Hematopoietic multipotent progenitor cell treated with erythropoietin and hydrocortisone succinate and interleukin-3 and kit ligand, for 8 days (in vitro differentiated cells): ENCODE measurements around the gene SHISA9.
"Not testable (repeated sequence)": the region's sequence is repeated elsewhere in the genome, so short reads cannot be mapped to it uniquely, and the experiment has no call there.

ENCODE experiments used
- DNase-seq: peaks from one replicate; pipeline ENCODE4 v3.0.0-alpha.2; 2015

Gene SHISA9

DNA sequence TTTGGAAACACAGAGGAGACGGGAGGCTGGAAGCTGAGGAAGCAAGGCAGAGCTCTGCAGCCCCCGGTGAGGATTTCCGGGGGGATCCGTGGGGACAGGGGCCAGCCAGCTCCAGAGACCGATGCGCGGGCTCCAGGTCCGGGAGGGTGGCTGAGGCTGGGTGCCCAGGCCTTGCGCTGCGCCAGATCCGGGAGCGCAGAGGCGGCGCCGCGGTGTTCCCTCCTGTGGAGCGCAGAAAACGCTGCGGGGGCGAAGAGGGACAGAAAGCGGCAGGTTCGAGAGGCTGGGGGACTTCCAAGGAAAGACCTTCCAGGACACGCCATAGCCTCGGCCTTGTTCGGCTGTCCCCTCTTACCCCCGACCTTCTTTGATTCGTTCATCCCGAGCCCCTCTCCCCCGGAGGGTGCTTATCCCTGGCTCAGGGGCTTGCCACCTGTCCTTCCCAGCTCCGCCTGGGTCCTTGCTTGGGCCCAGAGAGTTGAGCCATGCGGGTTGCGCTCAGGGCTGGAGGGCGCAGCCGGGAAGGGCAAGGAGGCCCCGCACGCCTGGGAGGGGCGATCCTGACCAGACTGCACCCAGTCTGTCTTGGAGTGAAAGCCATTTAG, 697 bp upstream of the SHISA9 start:
- no peak for DNase-seq

DNA sequence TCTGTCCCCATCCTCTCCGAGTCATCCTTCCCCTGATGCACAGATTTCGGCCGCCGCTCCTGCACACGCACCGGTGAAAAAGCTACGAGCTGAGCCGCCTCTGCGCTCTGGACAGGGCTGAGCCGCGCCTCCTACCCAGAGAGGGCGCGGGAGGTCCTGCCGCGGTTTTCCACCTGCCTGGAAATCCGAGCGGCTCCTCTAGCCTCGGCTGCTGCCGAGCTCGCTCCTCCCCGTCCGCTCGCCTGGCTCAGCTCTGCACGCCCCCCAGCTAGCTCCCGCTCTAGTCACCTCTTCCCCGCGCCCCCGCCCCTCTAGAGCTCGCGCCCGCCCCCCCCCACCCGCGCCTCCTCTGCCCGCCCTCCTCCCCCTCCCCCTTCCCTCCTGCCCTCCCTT, 198 bp upstream of the SHISA9 start:
- DNase-seq: no peak

DNA sequence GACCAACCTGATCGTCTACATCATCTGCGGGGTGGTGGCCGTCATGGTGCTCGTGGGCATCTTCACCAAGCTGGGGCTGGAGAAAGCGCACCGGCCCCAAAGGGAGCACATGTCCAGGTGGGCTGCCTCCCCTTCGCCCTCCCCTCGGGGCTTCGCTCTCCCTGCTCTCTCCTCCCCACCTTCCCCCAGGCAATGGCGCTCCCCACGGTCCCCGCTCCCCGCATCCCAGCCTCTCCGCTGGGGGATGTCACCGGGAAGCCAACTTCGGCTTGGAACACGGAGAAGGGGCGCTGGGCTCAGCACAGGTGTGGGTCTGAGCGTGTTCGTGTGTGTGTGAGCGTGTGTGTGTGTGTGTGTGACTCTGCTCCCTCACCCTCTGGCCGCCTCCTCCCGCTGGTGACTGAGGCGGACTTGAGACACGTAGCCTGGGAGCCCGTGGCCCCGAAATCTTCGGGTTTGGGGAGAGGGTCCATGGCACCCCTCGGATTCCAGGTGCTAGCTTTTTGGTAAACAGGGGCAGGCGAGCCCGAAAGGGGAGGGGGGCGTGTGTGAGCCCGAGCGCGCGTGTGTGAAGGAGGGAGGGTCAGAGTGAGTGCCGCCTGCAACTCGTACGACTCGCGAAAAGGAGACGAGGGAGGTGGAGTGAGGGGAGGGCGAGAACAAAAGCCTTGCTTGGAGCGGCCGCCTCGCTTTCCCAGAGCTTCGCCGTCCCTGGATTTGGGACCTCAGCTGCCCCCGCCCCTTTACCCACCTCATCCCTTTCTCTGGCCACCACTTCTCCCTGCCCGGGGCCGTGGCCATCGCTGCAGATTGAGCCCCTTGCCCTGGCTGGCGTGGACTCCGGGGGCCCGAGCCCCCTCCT, 1.3 kb downstream of the SHISA9 start:
- DNase-seq: no peak

DNA sequence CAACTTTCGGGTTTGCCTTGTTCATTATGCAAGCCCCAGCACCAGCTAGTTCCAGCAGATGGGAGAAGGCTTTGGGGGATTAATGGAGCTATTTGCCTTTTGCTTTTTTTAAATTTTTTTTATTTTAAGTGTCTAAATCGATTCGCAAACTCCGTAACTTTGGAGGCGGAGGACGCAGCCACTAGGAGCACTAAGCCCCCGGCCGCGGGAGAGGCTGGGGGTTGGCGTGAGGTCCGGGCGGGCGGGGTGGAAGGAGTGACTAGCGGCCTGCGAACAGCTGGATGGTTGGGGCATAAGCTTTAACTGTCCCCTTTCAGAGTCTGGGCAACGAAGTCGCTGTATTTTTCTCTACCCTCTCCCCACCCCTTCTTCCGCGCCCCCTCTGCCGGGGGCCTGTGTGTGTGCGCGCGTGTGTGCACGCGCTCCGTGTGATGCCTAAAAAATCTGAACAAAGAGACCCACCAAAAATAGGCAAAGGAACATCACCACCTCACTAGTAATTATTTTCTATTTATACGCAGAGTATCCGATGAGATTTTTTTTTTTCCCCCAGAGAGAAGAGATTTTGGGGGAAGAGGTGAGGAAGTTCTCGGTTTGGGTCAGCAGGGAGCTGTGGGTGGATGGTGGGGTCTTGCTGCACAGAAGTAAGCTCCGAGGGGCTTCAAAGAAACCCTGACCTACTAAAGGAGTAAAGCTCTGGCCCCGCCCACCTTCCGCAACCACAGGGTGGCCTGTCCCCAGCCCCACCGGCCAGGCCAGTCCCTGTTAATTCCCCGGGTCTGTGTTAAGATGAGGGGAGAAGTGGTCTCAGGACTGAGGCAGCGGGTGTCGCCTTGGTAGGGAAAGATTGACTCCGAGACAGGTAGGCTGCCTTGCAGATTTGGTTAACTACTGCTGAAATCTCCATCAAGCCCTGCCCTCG, 2.3 kb downstream of the SHISA9 start:
- DNase-seq: no peak

DNA sequence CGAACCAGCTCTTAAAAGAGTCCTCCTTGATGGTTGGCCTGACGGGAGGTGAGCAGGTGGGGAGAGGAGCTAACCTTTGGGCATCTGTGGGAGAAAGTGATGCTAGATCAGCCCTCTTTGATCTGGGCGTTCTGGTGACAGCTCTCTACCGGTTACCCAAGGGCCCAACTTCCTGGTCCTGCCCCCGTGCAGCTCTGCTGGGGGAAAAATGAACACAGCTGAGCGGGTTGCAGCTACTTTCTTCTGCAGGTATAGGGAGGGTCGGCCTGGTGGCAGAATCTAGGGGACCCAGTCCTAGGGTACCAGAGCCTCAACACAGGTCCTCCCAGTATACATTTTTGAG, 2.9 kb downstream of the SHISA9 start:
- no peak for DNase-seq

DNA sequence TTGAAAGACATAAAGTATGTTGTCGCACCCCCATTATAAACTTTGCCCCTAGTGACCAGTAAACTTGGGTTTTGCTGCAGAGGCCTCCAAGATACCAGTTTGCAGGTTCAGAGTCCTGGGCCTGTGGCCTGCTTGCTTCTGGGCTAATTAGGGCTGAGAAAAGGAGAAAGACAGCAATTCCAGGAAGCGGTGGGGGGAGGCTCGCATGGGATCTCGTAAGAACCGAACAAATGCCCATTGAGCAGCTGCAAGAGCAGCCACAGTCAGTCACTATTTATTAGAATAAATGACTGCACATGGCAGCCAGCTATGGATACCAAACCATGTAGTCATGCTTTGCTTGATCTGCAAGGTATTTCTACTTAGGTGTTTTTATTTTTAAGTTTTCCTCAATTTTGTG, 4.9 kb downstream of the SHISA9 start:
- no peak for DNase-seq

DNA sequence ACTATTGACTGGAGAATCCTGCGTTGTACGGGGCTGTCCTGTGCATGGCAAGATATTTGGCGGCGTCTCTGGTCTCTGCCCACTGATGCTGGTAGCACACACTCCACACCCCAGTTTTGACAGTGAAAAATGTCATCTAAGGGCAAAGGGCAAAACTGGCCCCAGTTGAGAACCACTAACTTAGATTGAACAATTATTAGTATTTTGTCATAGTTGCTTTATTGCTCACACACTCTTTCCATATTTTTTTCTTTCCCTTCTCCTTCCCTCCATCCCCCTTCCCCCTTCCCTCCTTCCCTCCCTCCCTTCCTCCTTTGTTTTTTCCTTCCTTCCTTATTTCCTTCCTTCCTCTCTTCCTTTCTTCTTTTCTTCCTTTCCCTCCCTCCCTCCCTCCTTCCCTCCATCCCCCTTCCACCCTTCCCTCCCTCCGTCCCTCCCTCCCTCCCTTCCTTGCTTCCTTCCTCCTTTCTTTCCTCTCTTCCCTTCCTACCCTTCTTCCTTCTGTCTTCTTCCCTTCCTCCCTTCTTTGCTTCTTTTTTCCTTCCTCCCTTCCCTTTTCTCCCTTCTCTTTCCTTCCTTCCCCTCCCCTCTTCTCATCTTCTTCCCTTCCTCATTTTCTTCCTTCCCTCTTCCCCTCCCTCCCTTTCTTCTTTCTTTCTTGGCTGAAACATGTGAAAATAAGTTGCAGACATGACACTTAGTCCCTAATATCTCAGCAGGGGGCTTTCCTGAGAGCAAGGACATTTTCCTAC, 5.5 kb downstream of the SHISA9 start:
- DNase-seq: no peak

DNA sequence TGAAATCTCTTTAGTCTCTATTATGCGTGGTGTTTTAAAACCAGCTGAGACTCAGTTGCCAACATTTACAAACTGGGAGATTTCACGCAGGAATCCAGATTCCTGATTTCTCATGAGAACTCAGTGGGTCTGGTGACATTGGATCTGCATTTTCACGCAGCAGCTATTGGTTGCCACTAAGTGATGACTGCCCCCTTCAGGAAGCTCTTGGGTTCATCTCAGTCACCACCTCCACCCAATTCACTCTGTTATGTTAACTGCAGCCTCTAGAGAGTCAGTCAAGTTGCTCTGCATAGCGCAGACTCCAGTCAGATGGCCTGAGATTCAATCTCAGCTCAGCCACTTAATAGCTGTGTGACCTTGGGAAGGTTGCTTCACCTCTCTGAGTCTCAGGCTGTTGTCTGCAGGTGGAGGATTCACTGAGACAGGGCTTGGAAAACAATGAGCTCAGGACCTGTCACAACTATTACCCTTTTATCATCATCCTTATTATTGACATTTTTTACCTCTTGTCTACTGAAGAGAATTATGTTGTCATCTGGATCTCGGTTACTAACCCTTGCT, 6.4 kb downstream of the SHISA9 start:
- DNase-seq: peak; percentile 10

DNA sequence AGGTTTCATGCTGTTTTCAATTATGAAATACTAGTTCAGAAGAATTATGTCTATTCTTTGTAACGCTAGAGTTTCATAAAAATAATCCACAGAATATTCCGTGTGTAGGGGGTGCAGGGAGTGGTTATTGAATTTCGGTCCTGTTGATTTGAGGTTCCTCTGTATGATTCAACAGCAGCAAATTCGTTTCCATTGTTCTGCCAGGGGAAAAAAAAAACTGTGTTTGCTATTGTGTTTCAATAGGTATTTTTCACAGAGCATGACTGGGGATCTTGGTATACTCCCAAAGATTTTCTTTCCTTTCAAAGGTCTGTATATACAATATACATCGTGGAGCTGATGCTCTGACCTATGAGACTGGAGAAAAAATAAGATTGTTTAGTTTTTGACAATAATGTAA, 15.8 kb downstream of the SHISA9 start:
- no peak for DNase-seq

DNA sequence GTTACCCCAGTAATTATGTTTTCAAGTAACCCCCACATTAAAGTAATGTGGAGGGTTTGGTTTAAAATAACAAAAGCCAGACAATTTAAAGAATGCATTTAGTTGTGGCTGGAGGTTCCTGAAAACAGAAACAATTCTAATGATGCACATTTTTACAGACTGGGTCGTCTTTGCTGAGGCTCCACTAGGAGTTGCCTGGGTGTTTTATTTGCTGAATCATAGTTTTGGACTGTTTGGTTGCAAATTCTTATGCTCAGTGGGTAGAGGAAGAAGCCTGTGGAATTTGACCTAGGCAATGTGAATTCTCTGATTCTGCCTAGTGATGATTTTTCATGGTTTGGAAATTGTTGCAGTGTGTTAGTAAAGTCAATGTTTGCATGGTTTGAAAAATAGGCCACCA, 16.3 kb downstream of the SHISA9 start:
- no peak for DNase-seq

DNA sequence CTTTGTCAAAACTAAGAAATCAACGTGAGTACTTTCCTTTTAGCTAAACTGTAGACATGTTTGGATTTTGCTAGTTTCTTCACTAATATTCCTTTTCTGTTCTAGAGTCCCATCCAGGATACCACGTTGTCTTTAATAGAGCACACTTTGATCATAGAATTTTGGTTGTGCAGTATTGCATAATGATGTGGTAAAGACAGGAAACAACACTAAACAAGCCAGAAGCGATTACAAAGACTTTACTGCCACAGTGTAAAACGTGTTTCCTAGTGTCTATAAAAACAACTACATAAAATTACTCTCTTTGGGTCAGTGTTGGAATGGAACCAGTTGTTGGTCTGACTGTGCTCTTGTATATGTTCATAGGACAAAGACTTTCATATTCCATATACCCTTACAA, 19.3 kb downstream of the SHISA9 start:
- no peak for DNase-seq

DNA sequence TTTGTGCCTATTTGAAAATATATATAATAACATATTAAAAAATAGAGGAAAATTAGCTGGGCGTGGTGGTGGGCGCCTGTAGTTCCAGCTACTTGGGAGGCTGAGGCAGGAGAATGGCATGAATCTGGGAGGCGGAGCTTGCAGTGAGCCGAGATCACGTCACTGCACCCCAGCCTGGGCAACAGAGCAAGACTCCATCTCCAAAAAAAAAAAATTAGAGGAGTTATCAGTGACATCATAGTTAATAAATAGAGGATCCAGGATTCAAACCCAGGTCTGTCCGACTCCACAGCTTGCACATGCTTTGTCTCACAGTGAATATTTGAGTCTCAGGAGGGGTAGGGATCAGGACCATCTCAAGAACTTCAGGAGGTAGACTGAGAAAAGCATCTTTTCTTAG, 22.2 kb downstream of the SHISA9 start:
- not testable (repeated sequence) for DNase-seq

DNA sequence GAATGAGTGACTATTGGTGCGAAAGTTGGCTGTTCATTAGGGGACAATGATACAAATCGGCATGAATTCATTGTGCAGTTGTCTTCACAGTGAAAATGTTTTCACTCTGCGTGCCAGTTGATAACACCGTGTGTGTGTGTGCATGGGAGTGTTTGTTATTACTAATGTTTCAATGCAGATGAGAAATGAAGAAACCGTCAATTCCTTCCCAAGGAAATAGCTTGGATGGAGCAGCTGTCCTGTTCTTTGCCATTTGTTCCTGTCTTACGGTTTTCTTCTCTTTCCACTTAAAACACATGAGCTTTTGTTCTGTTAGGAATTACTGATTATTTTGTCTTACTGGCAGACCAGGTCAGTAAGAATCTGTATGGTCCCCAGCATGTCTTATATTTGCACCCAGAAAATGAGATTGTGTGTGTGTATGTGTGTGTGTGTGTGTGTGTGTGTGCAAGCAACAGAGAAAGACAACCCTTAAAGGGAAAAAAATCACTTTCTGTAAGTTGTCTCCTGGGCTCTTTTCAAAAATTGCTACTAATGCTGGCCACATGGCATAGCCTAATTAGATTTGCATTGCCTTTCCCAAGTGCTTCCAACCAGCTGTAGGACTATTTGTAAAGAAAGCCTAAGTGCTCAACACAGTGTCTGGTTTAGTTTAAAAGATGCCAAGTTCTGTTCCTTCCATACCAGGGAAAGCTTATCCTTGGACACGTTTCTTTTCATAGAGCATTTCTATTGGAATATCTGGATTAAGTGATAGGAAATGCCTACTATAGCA, 23.8 kb downstream of the SHISA9 start:
- DNase-seq: no peak

DNA sequence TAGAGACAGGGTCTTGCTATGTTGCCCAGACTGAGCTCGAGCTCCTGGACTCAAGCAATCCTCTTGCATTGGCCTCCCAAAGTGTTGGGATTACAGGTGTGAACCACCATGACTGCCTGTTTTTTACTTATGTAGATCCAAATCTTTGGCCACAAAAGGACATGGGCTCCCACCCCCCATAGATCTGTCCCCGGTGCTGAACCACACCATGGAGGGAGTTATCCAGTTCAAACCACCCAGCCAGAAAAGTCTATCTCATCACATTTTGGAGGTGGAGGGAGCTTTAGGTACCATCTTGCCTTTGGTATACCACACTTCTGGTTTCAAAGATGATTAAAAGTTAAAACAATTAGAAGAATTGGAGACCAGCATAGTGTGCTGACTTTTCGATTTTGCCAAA, 26.2 kb downstream of the SHISA9 start:
- DNase-seq: no peak

DNA sequence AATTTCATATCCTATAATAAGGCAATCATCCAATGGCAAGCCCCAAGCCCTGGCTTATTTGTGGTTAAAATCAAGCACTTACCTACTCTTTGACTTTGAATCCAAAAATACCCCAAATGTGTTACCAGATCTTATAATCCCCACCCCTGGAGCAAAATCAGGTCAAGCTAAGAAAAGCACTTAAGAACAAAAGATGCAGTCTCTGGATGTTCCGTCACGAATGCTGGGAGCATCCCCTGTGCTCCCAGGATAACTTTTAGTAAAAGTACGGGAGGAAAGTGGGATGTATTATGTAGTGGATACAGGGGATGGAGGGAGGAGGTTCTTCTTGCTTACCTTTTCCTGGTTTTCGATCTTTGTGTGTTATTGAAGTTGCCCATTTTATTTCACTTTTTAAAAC, 29.5 kb downstream of the SHISA9 start:
- no peak for DNase-seq

DNA sequence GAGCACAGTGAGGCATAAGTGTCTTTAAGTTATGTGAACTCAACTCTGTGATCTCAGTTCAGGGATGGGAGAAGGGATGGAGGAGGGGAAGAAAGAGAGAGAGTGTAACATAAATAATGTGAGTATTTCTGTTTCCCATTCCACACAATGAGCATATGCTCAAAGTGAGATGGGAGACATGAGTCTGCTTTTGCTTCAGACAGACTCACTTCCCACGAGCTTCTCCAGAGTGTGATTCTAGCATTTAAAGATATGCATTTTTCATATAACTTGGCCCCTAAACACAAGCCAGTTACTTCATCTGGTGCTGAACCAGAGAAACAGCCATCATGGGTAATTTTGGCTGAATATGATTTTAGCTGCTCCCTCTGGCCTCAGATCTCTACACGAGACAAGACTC, 35.0 kb downstream of the SHISA9 start:
- no peak for DNase-seq

DNA sequence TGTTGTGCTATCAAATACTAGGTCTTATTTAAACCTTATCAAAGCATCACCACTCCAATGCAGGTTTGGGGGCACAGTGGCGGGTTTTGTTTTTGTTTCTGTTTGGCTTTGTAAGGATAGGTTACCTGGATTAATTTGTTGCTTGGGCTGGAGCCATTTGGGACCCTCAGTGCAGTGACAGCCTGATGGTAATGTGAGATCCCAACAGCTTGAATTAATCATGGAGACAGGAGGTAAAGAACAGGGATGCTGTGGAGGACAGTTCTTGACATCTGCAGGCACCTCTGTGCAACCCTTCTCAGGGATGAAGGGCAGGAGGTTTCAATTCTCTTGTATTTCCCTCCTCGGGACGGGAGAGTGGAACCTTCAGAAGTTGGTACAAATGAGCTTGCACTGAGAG, 40.5 kb downstream of the SHISA9 start:
- no peak for DNase-seq

DNA sequence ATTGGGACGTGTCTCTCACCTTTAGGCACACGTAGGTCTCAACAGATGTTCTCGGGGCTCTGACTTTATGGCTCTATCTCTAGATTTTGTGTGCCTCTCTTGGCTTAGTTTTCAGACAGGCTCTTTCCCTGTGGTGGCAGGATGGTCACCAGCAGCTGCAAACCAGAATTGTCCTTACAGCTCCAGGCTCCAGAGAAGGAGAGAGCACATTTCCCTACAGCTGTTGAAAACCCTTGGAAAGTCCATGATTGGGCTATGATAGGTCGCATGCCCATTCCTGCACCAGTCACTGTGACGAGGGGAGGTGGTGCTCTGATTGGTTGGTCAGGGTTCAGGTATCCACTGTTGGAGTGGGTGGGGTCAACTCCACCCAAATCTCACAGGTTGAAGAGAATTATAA, 41.5 kb downstream of the SHISA9 start:
- no peak for DNase-seq

DNA sequence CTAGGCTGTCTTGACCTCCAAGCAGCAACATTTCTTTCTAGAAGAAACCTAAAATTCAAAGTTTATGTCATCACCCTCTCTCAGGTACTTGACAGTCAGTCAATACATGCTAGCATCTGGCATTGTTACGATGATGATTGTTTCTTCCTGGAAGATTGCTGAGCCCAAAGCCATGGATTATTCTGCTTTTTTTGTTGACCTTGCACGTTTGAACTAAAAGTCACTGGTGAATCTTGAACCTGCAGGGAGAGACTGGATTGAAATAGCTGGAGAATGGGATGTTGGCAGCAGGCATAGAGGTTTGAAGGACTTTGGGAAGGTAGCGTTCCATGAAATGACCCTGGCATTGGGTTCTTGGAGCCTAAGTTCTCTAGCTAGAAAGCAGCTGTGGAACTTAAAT, 42.9 kb downstream of the SHISA9 start:
- DNase-seq: no peak

DNA sequence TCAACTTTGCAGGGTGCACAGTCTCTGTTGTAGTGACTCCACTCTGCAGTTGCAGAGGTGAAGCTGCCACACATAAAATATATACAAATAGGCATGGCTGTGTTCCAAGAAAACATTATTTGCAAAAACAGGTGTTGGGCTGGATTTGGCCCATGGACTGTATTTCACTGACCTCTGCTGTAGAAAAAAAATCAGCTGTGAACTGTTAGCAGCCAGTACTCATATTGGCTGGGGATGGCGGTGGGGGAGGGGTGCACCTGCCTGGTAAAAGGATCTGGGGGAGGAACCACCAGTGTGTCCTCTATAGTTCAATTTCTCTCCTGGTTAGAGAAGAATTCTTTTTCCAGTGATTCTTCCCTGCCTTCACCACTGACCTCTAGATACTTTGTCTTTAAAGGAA, 50.0 kb downstream of the SHISA9 start:
- no peak for DNase-seq

DNA sequence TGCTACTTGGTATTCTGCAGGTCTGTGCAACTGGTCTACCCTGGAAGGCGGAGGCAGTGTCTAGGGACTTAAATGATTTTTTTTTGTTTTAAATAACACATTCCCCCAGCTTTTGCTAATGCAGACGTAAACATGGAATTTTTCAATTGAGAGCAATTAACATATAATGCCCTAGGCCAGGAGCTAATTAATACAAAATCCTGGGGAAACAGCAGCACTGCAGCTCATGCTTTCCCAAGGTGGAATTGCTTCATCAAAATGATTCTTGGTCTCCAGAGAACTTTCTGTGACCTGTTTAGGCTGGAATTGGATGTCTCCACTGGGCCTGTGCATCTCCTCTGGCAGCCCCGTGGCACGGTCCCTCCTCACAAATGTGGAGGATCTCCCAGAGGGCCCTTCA, 50.6 kb downstream of the SHISA9 start:
- no peak for DNase-seq

DNA sequence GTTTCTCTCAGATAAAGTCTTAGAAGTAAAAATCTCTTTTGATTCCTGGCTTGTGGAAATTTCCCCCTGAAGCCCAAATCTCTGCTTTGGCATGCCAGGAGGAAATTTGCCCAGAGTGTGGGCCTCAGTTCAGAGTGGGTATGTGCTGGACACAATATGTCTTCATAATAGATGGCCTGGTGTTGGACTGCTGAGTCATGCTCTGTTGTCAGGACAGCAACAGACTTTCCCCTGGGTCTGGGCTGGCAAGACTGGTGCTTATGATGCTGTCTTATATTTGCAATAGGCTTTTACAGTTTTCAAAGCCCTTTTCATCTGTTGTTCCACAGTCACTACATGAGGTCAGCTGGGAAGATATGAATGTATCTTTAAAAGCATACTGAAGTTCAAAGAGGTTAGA, 57.0 kb downstream of the SHISA9 start:
- DNase-seq: no peak
